Activated T-cell treated with anti-CD3 and anti-CD28 coated beads, Interleukin-2, amount 50 U/mL, for 24 hours (primary cell): Measurements from ENCODE around the gene PIGU.

ENCODE experiments used
- DNase-seq: peaks from one replicate; pipeline ENCODE4 v3.0.0-alpha.2; 2020
- H3K27ac Mint-ChIP-seq: 2 replicates; pipeline ENCODE4 v1.8.0; 2020; ENCODE audit warnings: mild to moderate bottlenecking, mixed read lengths
- H3K27me3 Mint-ChIP-seq: 2 replicates; pipeline ENCODE4 v1.8.0; 2020; ENCODE audit warnings: mixed read lengths
- H3K36me3 Mint-ChIP-seq: 2 replicates; pipeline ENCODE4 v1.8.0; 2020; ENCODE audit warnings: low read depth, mixed read lengths
- H3K4me1 Mint-ChIP-seq: 2 replicates; pipeline ENCODE4 v1.8.0; 2020; ENCODE audit warnings: low read depth, mixed read lengths
- H3K4me3 Mint-ChIP-seq: 2 replicates; pipeline ENCODE4 v1.8.0; 2020; ENCODE audit warnings: mild to moderate bottlenecking, moderate library complexity, mixed read lengths
- H3K9me3 Mint-ChIP-seq: 2 replicates; pipeline ENCODE4 v1.8.0; 2020; ENCODE audit warnings: mixed read lengths

PIGU gene

GRCh38 chr20:34575756-34576155 lies 101.1 kb downstream of the PIGU start:
- Mint-ChIP-seq H3K27me3 (no peaks in the 10 kb centered on the region), H3K4me1 (peaks cover 21% of the 10 kb centered on the region), H3K4me3 (no peak overlapping the region), H3K27ac (no peak overlapping the region), H3K36me3 (peaks cover 63% of the 10 kb centered on the region), H3K9me3 (no peaks in the 10 kb centered on the region)
- no peak for DNase-seq

GRCh38 chr20:34575271-34575670 lies 101.6 kb downstream of the PIGU start:
- DNase-seq, result no peak
- H3K36me3 Mint-ChIP-seq, result peaks cover 60% of the 10 kb centered on the region
- peaks cover 17% of the 10 kb centered on the region for H3K4me1 Mint-ChIP-seq
- H3K27ac Mint-ChIP-seq, result no peak overlapping the region
- no peak overlapping the region for H3K4me3 Mint-ChIP-seq
- H3K9me3 Mint-ChIP-seq, result no peaks in the 10 kb centered on the region
- H3K27me3 Mint-ChIP-seq, result no peaks in the 10 kb centered on the region

- H3K4me3 Mint-ChIP-seq, result no peak overlapping the region
- peaks cover 58% of the 10 kb centered on the region for H3K36me3 Mint-ChIP-seq
- no peaks in the 10 kb centered on the region for H3K9me3 Mint-ChIP-seq
- peaks cover 13% of the 10 kb centered on the region for H3K4me1 Mint-ChIP-seq
- no peaks in the 10 kb centered on the region for H3K27me3 Mint-ChIP-seq
- H3K27ac Mint-ChIP-seq, result no peak overlapping the region
- DNase-seq, result no peak
These were observed 102.0 kb downstream of the PIGU start for GRCh38 chr20:34574861-34575260.

- H3K36me3 Mint-ChIP-seq, result peaks cover 56% of the 10 kb centered on the region
- H3K4me1 Mint-ChIP-seq, result peaks cover 10% of the 10 kb centered on the region
- no peaks in the 10 kb centered on the region for H3K9me3 Mint-ChIP-seq
- H3K27me3 Mint-ChIP-seq, result no peaks in the 10 kb centered on the region
- H3K27ac Mint-ChIP-seq, result no peak overlapping the region
- H3K4me3 Mint-ChIP-seq, result no peak overlapping the region
- no peak for DNase-seq
These were observed 102.5 kb downstream of the PIGU start for GRCh38 chr20:34574426-34574825.

GRCh38 chr20:34573541-34574300 lies 103.2 kb downstream of the PIGU start:
- H3K36me3 Mint-ChIP-seq, result peaks cover 52% of the 10 kb centered on the region
- H3K4me3 Mint-ChIP-seq, result no peak overlapping the region
- no peak for DNase-seq
- H3K4me1 Mint-ChIP-seq, result peaks cover 10% of the 10 kb centered on the region
- no peaks in the 10 kb centered on the region for H3K9me3 Mint-ChIP-seq
- H3K27ac Mint-ChIP-seq, result peak overlapping the region; percentile 34
- H3K27me3 Mint-ChIP-seq, result no peaks in the 10 kb centered on the region

- no peaks in the 10 kb centered on the region for H3K27me3 Mint-ChIP-seq
These were observed 105.1 kb downstream of the PIGU start for GRCh38 chr20:34571753-34572152.

GRCh38 chr20:34570859-34571306 lies 106.0 kb downstream of the PIGU start:
- H3K36me3 Mint-ChIP-seq, result peaks cover 63% of the 10 kb centered on the region
- DNase-seq, result no peak
- H3K9me3 Mint-ChIP-seq, result no peaks in the 10 kb centered on the region
- no peak overlapping the region for H3K4me3 Mint-ChIP-seq
- peak overlapping the region; percentile 85 for H3K27ac Mint-ChIP-seq
- H3K4me1 Mint-ChIP-seq, result peaks cover 10% of the 10 kb centered on the region
- no peaks in the 10 kb centered on the region for H3K27me3 Mint-ChIP-seq

More at GRCh38 chr20:34571753-34572152, 105.1 kb downstream of the PIGU start:
- Mint-ChIP-seq H3K4me1 (peaks cover 10% of the 10 kb centered on the region), H3K27ac (peak overlapping the region; percentile 85), H3K4me3 (no peak overlapping the region), H3K36me3 (peaks cover 61% of the 10 kb centered on the region), H3K9me3 (no peaks in the 10 kb centered on the region)
- no peak for DNase-seq

GRCh38 chr20:34569598-34569997 lies 107.3 kb downstream of the PIGU start:
- Mint-ChIP-seq H3K27me3 (no peaks in the 10 kb centered on the region), H3K9me3 (no peaks in the 10 kb centered on the region), H3K4me1 (peaks cover 10% of the 10 kb centered on the region), H3K27ac (peak overlapping the region; percentile 30), H3K4me3 (no peak overlapping the region), H3K36me3 (peaks cover 54% of the 10 kb centered on the region)
- DNase-seq, result no peak

GRCh38 chr20:34567892-34568865 lies 108.7 kb downstream of the PIGU start:
- Mint-ChIP-seq H3K36me3 (peaks cover 43% of the 10 kb centered on the region), H3K4me3 (no peak overlapping the region), H3K27ac (no peak overlapping the region), H3K9me3 (no peaks in the 10 kb centered on the region), H3K27me3 (no peaks in the 10 kb centered on the region), H3K4me1 (peaks cover 10% of the 10 kb centered on the region)
- DNase-seq, result no peak

GRCh38 chr20:34566978-34567891 lies 109.7 kb downstream of the PIGU start:
- Mint-ChIP-seq H3K9me3 (no peaks in the 10 kb centered on the region), H3K4me3 (no peak overlapping the region), H3K4me1 (peaks cover 10% of the 10 kb centered on the region), H3K27ac (peak overlapping the region; percentile 24), H3K27me3 (no peaks in the 10 kb centered on the region), H3K36me3 (peaks cover 38% of the 10 kb centered on the region)
- DNase-seq, result no peak

GRCh38 chr20:34564833-34565232 lies 112.1 kb downstream of the PIGU start:
- DNase-seq, result no peak
- Mint-ChIP-seq H3K27me3 (no peaks in the 10 kb centered on the region), H3K27ac (no peak overlapping the region), H3K36me3 (peaks cover 22% of the 10 kb centered on the region), H3K4me3 (no peak overlapping the region), H3K4me1 (no peaks in the 10 kb centered on the region), H3K9me3 (no peaks in the 10 kb centered on the region)

- Mint-ChIP-seq H3K4me3 (no peak overlapping the region), H3K27me3 (no peaks in the 10 kb centered on the region)
- DNase-seq, result no peak
These were observed 114.3 kb downstream of the PIGU start for GRCh38 chr20:34562641-34563040.

GRCh38 chr20:34561661-34562060 lies 115.2 kb downstream of the PIGU start:
- no peak for DNase-seq
- Mint-ChIP-seq H3K27me3 (no peaks in the 10 kb centered on the region), H3K9me3 (no peaks in the 10 kb centered on the region), H3K36me3 (peaks cover under 1% of the 10 kb centered on the region), H3K27ac (peak overlapping the region; percentile 34), H3K4me3 (no peak overlapping the region), H3K4me1 (peaks cover 10% of the 10 kb centered on the region)

More at GRCh38 chr20:34562641-34563040, 114.3 kb downstream of the PIGU start:
- no peak overlapping the region for H3K27ac Mint-ChIP-seq
- peaks cover 8% of the 10 kb centered on the region for H3K36me3 Mint-ChIP-seq
- H3K9me3 Mint-ChIP-seq, result no peaks in the 10 kb centered on the region
- peaks cover 9% of the 10 kb centered on the region for H3K4me1 Mint-ChIP-seq

- no peak for DNase-seq
- Mint-ChIP-seq H3K36me3 (no peaks in the 10 kb centered on the region), H3K9me3 (no peaks in the 10 kb centered on the region), H3K27me3 (no peaks in the 10 kb centered on the region), H3K4me1 (peaks cover 10% of the 10 kb centered on the region), H3K4me3 (no peak overlapping the region), H3K27ac (no peak overlapping the region)
These were observed 116.3 kb downstream of the PIGU start for GRCh38 chr20:34560614-34561013.
